ENCODE results near the gene FMC1.
"Not testable (repeated sequence)": the region's sequence is repeated elsewhere in the genome, so short reads cannot be mapped to it uniquely, and the experiment has no call there.

FMC1 gene

GRCh38 chr7:139340037-139340807, 915 bp upstream of the FMC1 start:
- peak; percentile 97 to 99 for DNase-seq (ENCODE audit: low read depth in 2 of 2)

- no peak for DNase-seq (ENCODE audit: low read depth in 2 of 2)
Measured at GRCh38 chr7:139340808-139341057, 404 bp upstream of the FMC1 start.

GRCh38 chr7:139341776-139342226, 664 bp downstream of the FMC1 start:
- DNase-seq (ENCODE audit: low read depth in 2 of 2): no peak

GRCh38 chr7:139345042-139345441, 3.9 kb downstream of the FMC1 start:
- no peak for DNase-seq (ENCODE audit: low read depth in 2 of 2)

- no peak for DNase-seq (ENCODE audit: low read depth in 2 of 2)
Measured at GRCh38 chr7:139351027-139351426, 9.9 kb downstream of the FMC1 start.

- DNase-seq (ENCODE audit: low read depth in 2 of 2): no peak
Measured at GRCh38 chr7:139354729-139355128, 13.6 kb downstream of the FMC1 start.

GRCh38 chr7:139355320-139355719, 14.2 kb downstream of the FMC1 start:
- no peak for DNase-seq (ENCODE audit: low read depth in 2 of 2)

- not testable (repeated sequence) for DNase-seq (ENCODE audit: low read depth in 2 of 2)
Measured at GRCh38 chr7:139357729-139358506, 16.8 kb downstream of the FMC1 start.

GRCh38 chr7:139358541-139359365, 17.6 kb downstream of the FMC1 start:
- DNase-seq (ENCODE audit: low read depth in 2 of 2): no peak

GRCh38 chr7:139359366-139360209, 18.5 kb downstream of the FMC1 start, which contains the start of gene LUC7L2:
Gene LUC7L2, plus strand, starts transcription at chr7:139359894. Its CDS starts 368 bp downstream, at chr7:139360262.
- peak; percentile 99 for DNase-seq (ENCODE audit: low read depth in 2 of 2)

- peak; percentile 96 to 97 for DNase-seq (ENCODE audit: low read depth in 2 of 2)
Measured at GRCh38 chr7:139360210-139360947, 19.2 kb downstream of the FMC1 start.

GRCh38 chr7:139360948-139361307, 19.8 kb downstream of the FMC1 start:
- DNase-seq (ENCODE audit: low read depth in 2 of 2): no peak

- DNase-seq (ENCODE audit: low read depth in 2 of 2): no peak
Measured at GRCh38 chr7:139361523-139361922, 20.4 kb downstream of the FMC1 start.

- no peak for DNase-seq (ENCODE audit: low read depth in 2 of 2)
Measured at GRCh38 chr7:139362302-139362701, 21.2 kb downstream of the FMC1 start.

- DNase-seq (ENCODE audit: low read depth in 2 of 2): no peak
Measured at GRCh38 chr7:139362981-139363380, 21.8 kb downstream of the FMC1 start.

GRCh38 chr7:139365336-139365735, 24.2 kb downstream of the FMC1 start:
- no peak for DNase-seq (ENCODE audit: low read depth in 2 of 2)

- DNase-seq (ENCODE audit: low read depth in 2 of 2): no peak
Measured at GRCh38 chr7:139366400-139366799, 25.3 kb downstream of the FMC1 start.

- DNase-seq (ENCODE audit: low read depth in 2 of 2): no peak
Measured at GRCh38 chr7:139367438-139368155, 26.5 kb downstream of the FMC1 start.

- no peak for DNase-seq (ENCODE audit: low read depth in 2 of 2)
Measured at GRCh38 chr7:139370301-139370942, 29.3 kb downstream of the FMC1 start.

GRCh38 chr7:139370943-139371313, 29.8 kb downstream of the FMC1 start:
- DNase-seq (ENCODE audit: low read depth in 2 of 2): no peak
